ENCODE measurements around the gene SH3RF3. TPM values are rescaled to one million over a fixed set of nuclear protein-coding genes. Genes with fewer than 3 reads are reported as not detected.

Gene SH3RF3
- total RNA-seq, 2 experiments from 2014 or later: 1.9 to 2.3 TPM

GRCh38 chr2:109199790-109200189, 70.8 kb downstream of the SH3RF3 start:
- Mint-ChIP-seq H3K36me3 (ENCODE audit: low read depth) (no peaks in the 10 kb centered on the region), H3K9me3 (no peaks in the 10 kb centered on the region), H3K4me3 (no peak overlapping the region), H3K4me1 (ENCODE audit: low read depth) (no peaks in the 10 kb centered on the region), H3K27me3 (peaks cover 2% of the 10 kb centered on the region), H3K27ac (no peak overlapping the region)
- DNase-seq (no peak), ATAC-seq (no peak)
- ChIA-PET POLR2A (no interaction called here), CTCF (no interaction called here)
- TF ChIP-seq CTCF (IDR thresholded peaks at IDR 0.05): no peak
- intact Hi-C loops (cut with micrococcal nuclease): no loop called here

GRCh38 chr2:109200616-109201464, 71.8 kb downstream of the SH3RF3 start:
- intact Hi-C loops (cut with micrococcal nuclease): no loop called here
- ChIA-PET POLR2A (interaction anchor here (0.7 to 0.9 kb wide), 2 partner anchors 13 to 35 kb away, joined by 3 read pairs; no protein-coding TSS in a partner anchor), CTCF (no interaction called here)
- Mint-ChIP-seq H3K36me3 (ENCODE audit: low read depth) (no peaks in the 10 kb centered on the region), H3K27ac (no peak overlapping the region), H3K4me3 (no peak overlapping the region), H3K9me3 (no peaks in the 10 kb centered on the region), H3K4me1 (ENCODE audit: low read depth) (peaks cover 2% of the 10 kb centered on the region), H3K27me3 (no peaks in the 10 kb centered on the region)
- TF ChIP-seq CTCF (IDR thresholded peaks at IDR 0.05): no peak
- ATAC-seq (no peak), DNase-seq (no peak)

- POLR2A ChIA-PET: interaction anchor here (0.9 kb wide), 2 partner anchors 12 to 36 kb away, joined by 3 to 4 read pairs; no protein-coding TSS in a partner anchor
- no peaks in the 10 kb centered on the region for H3K36me3 Mint-ChIP-seq (ENCODE audit: low read depth)
- CTCF ChIA-PET: no interaction called here
These were observed 72.7 kb downstream of the SH3RF3 start for GRCh38 chr2:109201465-109202327.

GRCh38 chr2:109202486-109202885, 73.5 kb downstream of the SH3RF3 start:
- no peaks in the 10 kb centered on the region for H3K9me3 Mint-ChIP-seq
- DNase-seq (no peak), ATAC-seq (no peak)
- CTCF ChIA-PET: no interaction called here
- no peak overlapping the region for H3K4me3 Mint-ChIP-seq
- TF ChIP-seq CTCF (IDR thresholded peaks at IDR 0.05): no peak
- H3K27ac Mint-ChIP-seq: no peak overlapping the region
- H3K27me3 Mint-ChIP-seq: no peaks in the 10 kb centered on the region
- no peaks in the 10 kb centered on the region for H3K36me3 Mint-ChIP-seq (ENCODE audit: low read depth)
- intact Hi-C loops (cut with micrococcal nuclease): no loop called here
- H3K4me1 Mint-ChIP-seq (ENCODE audit: low read depth): peaks cover 10% of the 10 kb centered on the region
- POLR2A ChIA-PET: interaction anchor here (0.9 kb wide), 1 partner anchor 11 kb away, joined by 4 read pairs; no protein-coding TSS in a partner anchor

More at GRCh38 chr2:109201465-109202327, 72.7 kb downstream of the SH3RF3 start:
- Mint-ChIP-seq H3K4me1 (ENCODE audit: low read depth) (peaks cover 4% of the 10 kb centered on the region), H3K27me3 (no peaks in the 10 kb centered on the region), H3K27ac (no peak overlapping the region), H3K9me3 (no peaks in the 10 kb centered on the region), H3K4me3 (no peak overlapping the region)
- DNase-seq (no peak), ATAC-seq (no peak)
- no peak for TF ChIP-seq CTCF (IDR thresholded peaks at IDR 0.05)
- intact Hi-C loops (cut with micrococcal nuclease): no loop called here

Data from activated CD8-positive, alpha-beta T cell treated with anti-CD3 and anti-CD28 coated beads for 36 hours (primary cell).